NCI-H226 (cell line): ENCODE results near the gene VPREB3.

Source experiments
- DNase-seq: peaks from one replicate; pipeline ENCODE4 v3.0.0-alpha.2; 2015

The VPREB3 gene

GRCh38 chr22:23782252-23782651 is 28.0 kb upstream of the VPREB3 start:
- DNase-seq: no peak

GRCh38 chr22:23781511-23782183 is 27.4 kb upstream of the VPREB3 start:
- peak; percentile 50 for DNase-seq

GRCh38 chr22:23781065-23781464 is 26.8 kb upstream of the VPREB3 start:
- DNase-seq: no peak

- DNase-seq: no peak
Measured at GRCh38 chr22:23780146-23780748, 26.0 kb upstream of the VPREB3 start.

- no peak for DNase-seq
Measured at GRCh38 chr22:23779731-23780130, 25.5 kb upstream of the VPREB3 start.

GRCh38 chr22:23779083-23779482 is 24.9 kb upstream of the VPREB3 start:
- no peak for DNase-seq

- no peak for DNase-seq
Measured at GRCh38 chr22:23778577-23778900, 24.3 kb upstream of the VPREB3 start.

GRCh38 chr22:23777776-23778576 is 23.8 kb upstream of the VPREB3 start:
- no peak for DNase-seq

GRCh38 chr22:23775779-23776375 is 21.7 kb upstream of the VPREB3 start:
- DNase-seq: no peak

GRCh38 chr22:23774922-23775436 is 20.8 kb upstream of the VPREB3 start:
- peak; percentile 21 for DNase-seq

GRCh38 chr22:23774114-23774921 is 20.1 kb upstream of the VPREB3 start:
- no peak for DNase-seq

- no peak for DNase-seq
Measured at GRCh38 chr22:23773483-23774113, 19.4 kb upstream of the VPREB3 start.

- DNase-seq: no peak
Measured at GRCh38 chr22:23772649-23773473, 18.6 kb upstream of the VPREB3 start, which contains the start of gene MMP11. TSS of gene MMP11 (plus strand) at chr22:23772849. CDS start at chr22:23772871, 22 bp downstream.

GRCh38 chr22:23772315-23772648 is 18.1 kb upstream of the VPREB3 start:
- no peak for DNase-seq

- DNase-seq: no peak
Measured at GRCh38 chr22:23769321-23769965, 15.2 kb upstream of the VPREB3 start.

GRCh38 chr22:23767673-23768548 is 13.7 kb upstream of the VPREB3 start, which contains the start of gene CHCHD10:
TSS of gene CHCHD10 (minus strand) at chr22:23767972. CDS start at chr22:23767874, 98 bp downstream.
- DNase-seq: no peak

GRCh38 chr22:23767303-23767672 is 13.1 kb upstream of the VPREB3 start:
- DNase-seq: no peak

- no peak for DNase-seq
Measured at GRCh38 chr22:23764899-23765881, 11.0 kb upstream of the VPREB3 start.
